ENCODE measurements around the gene TLE3. TPM values are rescaled to one million over a fixed set of nuclear protein-coding genes. Genes with fewer than 3 reads are reported as not detected.

TLE3 gene
- total RNA-seq, 4 donors from 2014 or later: 130 to 176 (median 140) TPM

- no peaks in the 10 kb centered on the region for H3K27me3 ChIP-seq
- no peaks in the 10 kb centered on the region for H3K36me3 ChIP-seq
- H3K27ac ChIP-seq: no peak overlapping the region
- no peaks in the 10 kb centered on the region for H3K9me3 ChIP-seq
- no peak for TF ChIP-seq POLR2A (IDR thresholded peaks at IDR 0.05)
- no peak for DNase-seq
- H3K4me3 ChIP-seq: no peak overlapping the region
- peaks cover 0 to 15% (median 9%) of the 10 kb centered on the region in 4 donors for H3K4me1 ChIP-seq
Measured at GRCh38 chr15:70027518-70027917, 70.2 kb downstream of the TLE3 start.

- Histone ChIP-seq H3K27me3 (no peaks in the 10 kb centered on the region), H3K9me3 (no peaks in the 10 kb centered on the region)
- peak in 1 of 3 donors; percentile 25 for DNase-seq
Measured at GRCh38 chr15:70026991-70027390, 70.7 kb downstream of the TLE3 start.

GRCh38 chr15:70025413-70026296 lies 72.1 kb downstream of the TLE3 start:
- TF ChIP-seq CTCF (IDR thresholded peaks at IDR 0.05): no peak
- no peak for TF ChIP-seq POLR2A (IDR thresholded peaks at IDR 0.05)
- DNase-seq: peak in 1 of 3 donors; percentile 35
- no peak overlapping the region for H3K27ac ChIP-seq
- H3K4me3 ChIP-seq: no peak overlapping the region
- no peaks in the 10 kb centered on the region for H3K27me3 ChIP-seq
- peaks cover 0 to 15% (median 9%) of the 10 kb centered on the region in 4 donors for H3K4me1 ChIP-seq
- H3K36me3 ChIP-seq: no peaks in the 10 kb centered on the region
- H3K9me3 ChIP-seq: no peaks in the 10 kb centered on the region

More at GRCh38 chr15:70026991-70027390, 70.7 kb downstream of the TLE3 start:
- Histone ChIP-seq H3K27ac (no peak overlapping the region), H3K36me3 (no peaks in the 10 kb centered on the region), H3K4me3 (no peak overlapping the region), H3K4me1 (peaks cover 0 to 15% (median 9%) of the 10 kb centered on the region in 4 donors)
- TF ChIP-seq POLR2A (IDR thresholded peaks at IDR 0.05): no peak
- TF ChIP-seq CTCF (IDR thresholded peaks at IDR 0.05): no peak

GRCh38 chr15:70024521-70024920 lies 73.2 kb downstream of the TLE3 start:
- Histone ChIP-seq H3K27ac (no peak overlapping the region), H3K27me3 (no peaks in the 10 kb centered on the region), H3K36me3 (no peaks in the 10 kb centered on the region), H3K9me3 (no peaks in the 10 kb centered on the region), H3K4me3 (no peak overlapping the region), H3K4me1 (peaks cover 0 to 15% (median 9%) of the 10 kb centered on the region in 4 donors)
- no peak for TF ChIP-seq POLR2A (IDR thresholded peaks at IDR 0.05)
- TF ChIP-seq CTCF (IDR thresholded peaks at IDR 0.05): no peak
- DNase-seq: peak in 1 of 3 donors; percentile 36

GRCh38 chr15:70023769-70024491 lies 73.8 kb downstream of the TLE3 start:
- no peak for TF ChIP-seq POLR2A (IDR thresholded peaks at IDR 0.05)
- TF ChIP-seq CTCF (IDR thresholded peaks at IDR 0.05): no peak
- peaks cover 0 to 15% (median 10%) of the 10 kb centered on the region in 4 donors for H3K4me1 ChIP-seq
- H3K36me3 ChIP-seq: no peaks in the 10 kb centered on the region
- H3K9me3 ChIP-seq: no peaks in the 10 kb centered on the region
- no peak overlapping the region for H3K4me3 ChIP-seq
- DNase-seq: no peak
- no peaks in the 10 kb centered on the region for H3K27me3 ChIP-seq
- H3K27ac ChIP-seq: peak overlapping the region; percentile 3 to 53 (median 29)

Data from Peyer's patch (tissue), 4 donors.